GM12891 (cell line): ENCODE results near the gene NUSAP1.
"Not testable (repeated sequence)": the region's sequence is repeated elsewhere in the genome, so short reads cannot be mapped to it uniquely, and the experiment has no call there.

ENCODE experiments used
- POLR2A ChIP-seq: IDR thresholded peaks from 2 replicates; pipeline ENCODE4 v1.6.1; 2011; ENCODE audit warnings: low read depth, low read length, control low read depth
- SPI1 ChIP-seq: IDR thresholded peaks from 2 replicates; pipeline ENCODE4 v1.6.1; 2011; ENCODE audit warnings: low read depth, low read length, control low read depth

DNA sequence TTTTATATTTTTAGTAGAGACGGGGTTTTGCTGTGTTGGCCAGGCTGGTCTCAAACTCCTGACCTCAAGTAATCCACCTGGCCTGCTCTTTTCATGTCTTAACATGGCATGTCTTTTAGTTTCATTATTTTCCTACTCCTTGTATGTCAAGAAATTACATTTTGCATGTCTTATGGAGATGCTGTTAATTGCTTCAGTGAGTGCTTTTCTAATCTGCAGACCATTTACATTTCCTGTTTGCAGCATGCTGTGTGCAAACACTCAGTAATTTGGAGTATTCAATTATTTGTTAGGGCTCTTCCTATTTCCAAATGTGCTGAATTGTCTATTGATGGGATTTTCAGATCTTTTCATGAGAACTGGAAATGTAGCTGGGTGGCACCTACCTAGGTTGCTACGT is 31.5 kb upstream of the NUSAP1 start:
- not testable (repeated sequence) for TF ChIP-seq POLR2A, SPI1
